ENCODE results near the gene NEURL2.

GRCh38 chr20:45850926-45851325, 40.1 kb downstream of the NEURL2 start:
- TF ChIP-seq, protein P1, sequence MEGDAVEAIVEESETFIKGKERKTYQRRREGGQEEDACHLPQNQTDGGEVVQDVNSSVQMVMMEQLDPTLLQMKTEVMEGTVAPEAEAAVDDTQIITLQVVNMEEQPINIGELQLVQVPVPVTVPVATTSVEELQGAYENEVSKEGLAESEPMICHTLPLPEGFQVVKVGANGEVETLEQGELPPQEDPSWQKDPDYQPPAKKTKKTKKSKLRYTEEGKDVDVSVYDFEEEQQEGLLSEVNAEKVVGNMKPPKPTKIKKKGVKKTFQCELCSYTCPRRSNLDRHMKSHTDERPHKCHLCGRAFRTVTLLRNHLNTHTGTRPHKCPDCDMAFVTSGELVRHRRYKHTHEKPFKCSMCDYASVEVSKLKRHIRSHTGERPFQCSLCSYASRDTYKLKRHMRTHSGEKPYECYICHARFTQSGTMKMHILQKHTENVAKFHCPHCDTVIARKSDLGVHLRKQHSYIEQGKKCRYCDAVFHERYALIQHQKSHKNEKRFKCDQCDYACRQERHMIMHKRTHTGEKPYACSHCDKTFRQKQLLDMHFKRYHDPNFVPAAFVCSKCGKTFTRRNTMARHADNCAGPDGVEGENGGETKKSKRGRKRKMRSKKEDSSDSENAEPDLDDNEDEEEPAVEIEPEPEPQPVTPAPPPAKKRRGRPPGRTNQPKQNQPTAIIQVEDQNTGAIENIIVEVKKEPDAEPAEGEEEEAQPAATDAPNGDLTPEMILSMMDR (IDR thresholded peaks at IDR 0.05), result no peak
- TF ChIP-seq POLR2A (IDR thresholded peaks at IDR 0.05), result no peak
- TF ChIP-seq POLR2AphosphoS5 (IDR thresholded peaks at IDR 0.05), result no peak
